ENCODE measurements around the gene LRRC28. TPM values are rescaled to one million over a fixed set of nuclear protein-coding genes. Genes with fewer than 3 reads are reported as not detected.
A peak's percentile ranks its signal among the peaks of the same experiment; 100 is the strongest.

Gene LRRC28
- total RNA-seq, 2 donors from 2014 or later: 24.8 to 32.2 TPM

DNA sequence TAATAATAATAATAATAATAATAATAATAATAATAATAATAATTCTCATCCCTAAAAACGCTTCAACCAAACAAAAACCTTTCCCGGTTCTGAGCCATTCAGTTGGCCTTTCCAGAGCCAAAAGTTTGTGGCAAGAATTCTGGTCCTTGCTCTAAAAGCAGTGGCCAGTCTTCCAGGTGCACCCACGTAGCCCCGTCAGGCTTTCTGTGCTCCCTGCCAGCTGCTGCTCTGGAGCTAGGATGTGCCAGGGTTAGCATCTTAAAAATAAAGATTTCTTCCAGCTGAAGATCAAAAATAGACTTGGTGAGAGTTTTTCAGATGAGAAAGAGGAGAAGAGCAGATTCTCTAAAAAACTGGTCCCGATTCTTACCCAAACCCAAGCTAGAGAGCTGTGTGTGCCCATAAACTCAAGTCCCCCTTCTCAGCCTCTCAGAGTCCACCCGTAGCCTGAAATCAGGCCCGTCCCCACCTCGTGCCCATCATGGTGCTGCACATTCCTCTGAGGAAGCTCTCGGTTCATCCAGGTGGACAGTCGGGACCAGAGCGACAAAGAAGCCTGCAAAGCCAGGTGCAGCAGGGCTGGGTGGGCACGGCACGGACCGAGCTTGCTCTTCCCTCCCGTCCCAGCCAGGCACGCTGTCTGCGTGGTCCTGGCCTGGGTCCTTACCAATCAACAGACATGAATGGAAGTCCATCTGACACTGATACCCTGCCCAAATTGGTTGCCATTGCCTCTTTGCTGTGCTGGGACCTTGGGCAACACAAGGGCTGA is 155.6 kb downstream of the LRRC28 start:
- ATAC-seq (no peak), DNase-seq (no peak)
- intact Hi-C loops (cut with DNase I, micrococcal nuclease): no loop called here

GRCh38 chr15:99407716-99408115 is 156.4 kb downstream of the LRRC28 start:
- no peak for ATAC-seq
- no peak for DNase-seq
- intact Hi-C loops (cut with DNase I, micrococcal nuclease): no loop called here

GRCh38 chr15:99408236-99409096 is 157.2 kb downstream of the LRRC28 start:
- intact Hi-C loops (cut with DNase I, micrococcal nuclease): no loop called here
- DNase-seq (no peak), ATAC-seq (no peak)

GRCh38 chr15:99409097-99409473 is 157.8 kb downstream of the LRRC28 start:
- intact Hi-C loops (cut with DNase I, micrococcal nuclease): no loop called here
- peak; percentile 99 for ATAC-seq
- peak; percentile 72 to 76 for DNase-seq

DNA sequence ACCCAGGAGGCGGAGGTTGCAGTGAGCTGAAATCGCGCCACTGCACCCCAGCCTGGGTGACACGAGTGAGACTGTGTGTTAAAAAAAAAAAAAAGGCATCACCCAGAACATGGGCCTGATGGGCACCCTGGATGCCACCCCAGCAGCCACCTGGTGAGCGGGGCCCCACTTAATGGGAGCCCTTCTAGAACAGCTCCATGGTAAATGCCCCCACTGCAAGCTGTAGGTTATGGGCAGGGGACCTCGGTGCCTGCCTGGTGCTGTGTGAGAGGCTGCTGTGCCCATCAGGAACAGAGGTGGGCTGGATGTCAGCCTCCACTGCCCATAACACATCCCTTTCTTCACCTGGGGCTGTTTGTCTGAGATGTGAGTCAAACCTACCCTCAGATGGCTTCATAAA is 158.3 kb downstream of the LRRC28 start:
- ATAC-seq: no peak
- intact Hi-C loops (cut with DNase I, micrococcal nuclease): no loop called here
- DNase-seq: no peak

DNA sequence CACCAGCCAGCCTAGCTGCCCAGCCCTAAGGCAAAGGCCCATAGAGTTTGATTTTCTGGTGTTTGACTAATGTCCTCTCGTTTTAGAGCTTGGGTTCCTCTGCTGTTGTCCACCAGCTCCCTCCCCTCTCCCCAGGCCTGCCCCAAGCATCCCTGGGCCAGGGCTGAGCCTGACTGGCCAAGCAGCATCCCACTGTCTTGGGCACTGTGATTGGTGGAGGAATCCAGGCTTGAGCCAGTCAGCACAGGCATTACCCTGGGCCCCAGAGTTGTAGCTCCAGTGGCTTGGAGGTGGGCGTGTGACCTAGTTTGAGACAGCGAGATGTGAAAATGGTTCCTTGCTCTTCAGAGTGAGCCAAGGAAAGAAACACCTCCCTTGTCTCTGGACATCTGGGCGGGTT is 159.2 kb downstream of the LRRC28 start:
- DNase-seq: no peak
- no peak for ATAC-seq
- intact Hi-C loops (cut with DNase I, micrococcal nuclease): no loop called here

DNA sequence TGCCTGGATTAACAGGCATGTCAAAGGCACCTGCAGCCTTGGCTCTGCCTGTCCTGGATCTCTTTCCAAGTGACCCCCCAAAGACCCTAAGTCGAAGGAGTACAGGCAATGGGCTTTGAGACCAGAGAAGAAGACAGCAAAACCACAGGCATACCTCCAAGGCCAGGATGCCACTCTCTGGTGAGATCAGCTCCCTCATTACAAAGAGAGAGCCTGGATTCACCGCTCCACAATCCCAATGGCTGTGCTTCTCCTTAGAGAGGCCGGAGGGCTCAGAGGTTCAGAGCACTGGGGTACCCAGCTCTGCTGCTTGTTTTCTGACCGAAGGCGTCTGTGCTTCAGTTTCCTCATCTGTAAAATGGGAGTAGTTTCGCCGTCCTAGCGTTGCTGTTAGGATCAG is 160.0 kb downstream of the LRRC28 start:
- intact Hi-C loops (cut with DNase I, micrococcal nuclease): no loop called here
- no peak for DNase-seq
- ATAC-seq: no peak

- intact Hi-C loops (cut with DNase I, micrococcal nuclease): no loop called here
- no peak for ATAC-seq
Observed at GRCh38 chr15:99412082-99412481, 160.8 kb downstream of the LRRC28 start.

GRCh38 chr15:99412626-99413025 is 161.3 kb downstream of the LRRC28 start:
- ATAC-seq (no peak), DNase-seq (no peak)
- intact Hi-C loops (cut with DNase I, micrococcal nuclease): no loop called here

More at GRCh38 chr15:99412082-99412481, 160.8 kb downstream of the LRRC28 start:
- no peak for DNase-seq

GRCh38 chr15:99413955-99414754 is 162.9 kb downstream of the LRRC28 start:
- intact Hi-C loops (cut with DNase I, micrococcal nuclease): no loop called here
- ATAC-seq: no peak

GRCh38 chr15:99414755-99415731 is 163.8 kb downstream of the LRRC28 start:
- DNase-seq (no peak), ATAC-seq (no peak)
- intact Hi-C loops (cut with DNase I, micrococcal nuclease): no loop called here

More at GRCh38 chr15:99413955-99414754, 162.9 kb downstream of the LRRC28 start:
- DNase-seq: no peak

DNA sequence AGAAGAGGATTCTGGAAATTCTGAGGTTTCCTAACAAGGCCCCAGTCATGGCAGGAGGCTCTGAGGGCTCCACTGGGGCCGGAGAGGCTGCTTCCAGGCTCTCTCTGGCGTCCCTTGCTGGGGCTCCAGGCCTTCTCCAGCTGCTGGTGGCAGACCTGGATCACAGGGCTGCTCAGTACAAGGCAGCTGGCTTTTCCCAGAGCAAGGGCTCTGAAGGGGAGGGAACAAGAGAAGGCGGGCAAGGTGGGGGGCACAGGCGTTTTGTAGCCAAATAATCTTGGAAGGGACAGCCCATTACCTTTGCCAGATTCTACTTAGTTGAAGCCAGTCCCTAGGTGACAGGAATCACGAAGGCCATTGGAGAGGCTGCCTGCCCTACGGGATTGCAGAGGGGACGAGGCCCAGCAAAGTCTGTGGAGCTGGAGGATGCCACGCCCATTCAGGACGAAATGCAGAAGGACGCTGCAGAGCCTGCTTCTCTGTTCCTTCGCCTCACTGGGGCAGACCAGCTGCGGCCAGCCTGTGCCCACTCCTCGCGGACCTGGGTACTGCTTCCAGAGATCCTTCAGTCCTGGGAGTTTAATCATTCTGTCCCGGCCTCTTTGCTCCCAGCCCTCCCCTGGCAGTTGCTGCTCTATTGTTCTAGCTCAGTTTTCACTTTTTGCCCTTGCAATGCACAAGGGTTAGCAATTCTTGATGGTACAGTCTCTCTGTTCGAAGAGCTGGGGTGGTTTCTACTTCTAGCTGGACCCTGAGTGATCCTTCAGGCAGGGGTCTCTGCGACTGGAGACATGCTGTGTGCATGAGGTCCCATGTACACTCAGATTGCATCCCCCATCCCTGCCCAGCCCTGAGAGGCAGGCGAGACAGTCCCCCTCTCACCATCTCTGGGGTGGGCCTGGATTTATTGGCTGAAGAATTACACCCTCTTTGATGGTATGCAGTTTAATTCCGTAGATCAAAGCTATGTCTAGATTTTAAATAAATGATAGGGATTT is 165.2 kb downstream of the LRRC28 start:
- DNase-seq: no peak
- ATAC-seq: no peak
- intact Hi-C loops (cut with DNase I, micrococcal nuclease): no loop called here

- peak in 1 of 2 donors; percentile 51 for DNase-seq
- intact Hi-C loops (cut with DNase I, micrococcal nuclease): no loop called here
- peak; percentile 61 for ATAC-seq
Observed at GRCh38 chr15:99421172-99421656, 169.9 kb downstream of the LRRC28 start.

GRCh38 chr15:99421758-99422157 is 170.5 kb downstream of the LRRC28 start:
- ATAC-seq (no peak), DNase-seq (no peak)
- intact Hi-C loops (cut with DNase I, micrococcal nuclease): no loop called here

- peak in 1 of 2 donors; percentile 7 for DNase-seq
- intact Hi-C loops (cut with DNase I, micrococcal nuclease): no loop called here
Observed at GRCh38 chr15:99423186-99424130, 172.2 kb downstream of the LRRC28 start.

DNA sequence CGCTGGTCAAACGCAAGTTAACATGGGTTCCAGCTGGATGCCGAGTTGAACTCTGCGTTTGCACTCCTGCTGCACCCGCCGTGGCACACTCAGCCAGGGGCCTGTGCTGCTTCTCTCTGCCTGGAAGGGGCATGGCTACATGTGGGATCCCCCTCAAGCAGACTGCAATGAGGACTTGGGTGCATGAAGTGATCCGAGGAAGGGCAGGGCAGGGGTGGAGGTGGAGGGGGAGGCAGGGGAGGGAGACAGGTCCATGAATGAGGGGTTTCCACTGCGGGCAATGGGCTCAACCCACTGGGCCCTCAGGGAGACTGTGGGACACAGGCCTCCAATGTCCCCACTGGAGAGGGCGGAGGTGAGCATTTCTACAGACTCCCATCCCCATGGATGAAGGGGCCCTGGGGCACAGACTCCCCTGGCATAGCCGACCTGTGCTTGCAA is 172.9 kb downstream of the LRRC28 start:
- intact Hi-C loops (cut with DNase I, micrococcal nuclease): no loop called here
- no peak for ATAC-seq

More at GRCh38 chr15:99423186-99424130, 172.2 kb downstream of the LRRC28 start:
- ATAC-seq: peak; percentile 51

More for the DNA sequence above, 172.9 kb downstream of the LRRC28 start:
- peak in 1 of 2 donors; percentile 4 for DNase-seq

Measured in left colon (tissue), 2 donors.